GM23338 (cell line): Measurements from ENCODE around the gene OR2F2. TPM values are rescaled to one million over a fixed set of nuclear protein-coding genes. Genes with fewer than 3 reads are reported as not detected.

Experiments used
- ATAC-seq: fragments of 200-7000 bp; cut with Tn5 transposase; 3 replicates; pipeline ENCODE4 v1.9.1; 2020
- DNase-seq: peaks from one replicate; pipeline ENCODE4 v3.0.0-alpha.2; 2015; ENCODE audit warnings: low spot score
- H2AFZ ChIP-seq: fragments of 200-600 bp; sonication (generic); 2 replicates; pipeline ENCODE4 v1.8.0; 2016; ENCODE audit warnings: antibody characterized with exemption, mild to moderate bottlenecking, moderate library complexity
- H3F3A ChIP-seq: fragments of 200-600 bp; sonication (generic); replicated peaks from 2 replicates; pipeline ENCODE4 v1.8.0; 2017; ENCODE audit warnings: antibody characterized with exemption, mixed run types, low read depth
- H3K27ac ChIP-seq: fragments of 200-600 bp; sonication (generic); 2 replicates; pipeline ENCODE4 v1.6.1; 2016; ENCODE audit warnings: low read depth
- H3K27me3 ChIP-seq: fragments of 200-600 bp; sonication (generic); 2 replicates; pipeline ENCODE4 v1.8.0; 2016; ENCODE audit warnings: mild to moderate bottlenecking, mixed run types, moderate library complexity; ENCODE audit not compliant: insufficient read depth
- H3K36me3 ChIP-seq: fragments of 200-600 bp; sonication (generic); 2 replicates; pipeline ENCODE4 v1.8.0; 2016; ENCODE audit warnings: mild to moderate bottlenecking; ENCODE audit not compliant: insufficient read depth
- H3K4me1 ChIP-seq: fragments of 200-600 bp; sonication (generic); 2 replicates; pipeline ENCODE4 v1.8.0; 2016; ENCODE audit warnings: mild to moderate bottlenecking, moderate library complexity; ENCODE audit not compliant: insufficient read depth
- H3K4me2 ChIP-seq: fragments of 200-600 bp; sonication (generic); 2 replicates; pipeline ENCODE4 v1.7.1; 2017; ENCODE audit warnings: mixed run types
- H3K4me3 ChIP-seq: fragments of 200-600 bp; sonication (generic); 2 replicates; pipeline ENCODE4 v1.6.1; 2016; ENCODE audit warnings: mixed run types
- H3K79me2 ChIP-seq: fragments of 200-600 bp; sonication (generic); replicated peaks from 2 replicates; pipeline ENCODE4 v1.8.0; 2017; ENCODE audit warnings: mild to moderate bottlenecking; ENCODE audit not compliant: insufficient read depth
- H3K9me2 ChIP-seq: fragments of 200-600 bp; sonication (generic); 2 replicates; pipeline ENCODE4 v1.8.0; 2017; ENCODE audit not compliant: insufficient read depth
- H4K20me1 ChIP-seq: fragments of 200-600 bp; sonication (generic); replicated peaks from 2 replicates; pipeline ENCODE4 v1.8.0; 2017; ENCODE audit warnings: mild to moderate bottlenecking; ENCODE audit not compliant: insufficient read depth
- H3K27ac Mint-ChIP-seq: 2 replicates; pipeline ENCODE4 v1.8.0; 2020; ENCODE audit warnings: inconsistent platforms, mild to moderate bottlenecking, moderate library complexity, mixed read lengths
- H3K27me3 Mint-ChIP-seq: 3 replicates; pipeline ENCODE4 v1.8.0; 2022; ENCODE audit warnings: low read depth, mild to moderate bottlenecking, moderate library complexity, mixed read lengths, inconsistent platforms; ENCODE audit not compliant: insufficient read depth, poor library complexity
- H3K36me3 Mint-ChIP-seq: 3 replicates; pipeline ENCODE4 v1.8.0; 2021; ENCODE audit warnings: low read depth, mild to moderate bottlenecking, inconsistent platforms, moderate library complexity, mixed read lengths
- H3K4me1 Mint-ChIP-seq: 3 replicates; pipeline ENCODE4 v1.8.0; 2020; ENCODE audit warnings: mild to moderate bottlenecking, inconsistent platforms, mixed read lengths
- H3K4me3 Mint-ChIP-seq: 3 replicates; pipeline ENCODE4 v1.8.0; 2021; ENCODE audit warnings: moderate library complexity, mild to moderate bottlenecking, inconsistent platforms, mixed read lengths
- H3K9me3 Mint-ChIP-seq: 3 replicates; pipeline ENCODE4 v1.8.0; 2020; ENCODE audit warnings: moderate library complexity, mild to moderate bottlenecking, inconsistent platforms, mixed read lengths
- CREB1 ChIP-seq: fragments of 250-450 bp; sonication (Bioruptor Pico); IDR thresholded peaks from 2 replicates; pipeline ENCODE4 v1.5.0; 2020; ENCODE audit warnings: low read depth, mild to moderate bottlenecking, moderate library complexity
- EZH2 ChIP-seq: fragments of 200-600 bp; sonication (generic); IDR thresholded peaks from one replicate; pipeline ENCODE4 v1.8.0; 2017; ENCODE audit warnings: antibody characterized with exemption, mild to moderate bottlenecking, low read depth; ENCODE audit not compliant: unreplicated experiment
- EZH2phosphoT487 ChIP-seq: fragments of 200-600 bp; sonication (generic); IDR thresholded peaks from one replicate; pipeline ENCODE4 v1.8.1; 2018; ENCODE audit warnings: antibody characterized with exemption; ENCODE audit not compliant: unreplicated experiment
- JUNB ChIP-seq: IDR thresholded peaks from one replicate; pipeline ENCODE4 v1.6.1; 2016; ENCODE audit warnings: antibody characterized with exemption; ENCODE audit not compliant: unreplicated experiment
- NANOG ChIP-seq: IDR thresholded peaks from 2 replicates; pipeline ENCODE4 v1.6.1; 2016; ENCODE audit warnings: antibody characterized with exemption, borderline replicate concordance
- POLR2AphosphoS5 ChIP-seq: IDR thresholded peaks from 2 replicates; pipeline ENCODE4 v1.6.1; 2016; ENCODE audit warnings: antibody characterized with exemption, low read depth
- STAT1 ChIP-seq: IDR thresholded peaks from one replicate; pipeline ENCODE4 v1.6.1; 2016; ENCODE audit warnings: antibody characterized with exemption; ENCODE audit not compliant: unreplicated experiment
- ZNF114 ChIP-seq: fragments of 250-450 bp; sonication (Bioruptor Pico); IDR thresholded peaks from 2 replicates; pipeline ENCODE4 v1.5.0; 2020; ENCODE audit warnings: mild to moderate bottlenecking, moderate library complexity
- ZNF331 ChIP-seq: fragments of 250-450 bp; sonication (Bioruptor Pico); IDR thresholded peaks from 2 replicates; pipeline ENCODE4 v1.5.0; 2020; ENCODE audit warnings: low read depth, mild to moderate bottlenecking, moderate library complexity
- polyA plus RNA-seq: library from polyadenylated mRNA; unstranded; fragments of >200 nt; fragmentation: Nextera tagmentation; extraction: Ambion mirVana; gene quantifications from 2 replicates; pipeline ENCODE4 v1.2.1, GENCODE V29; 2016
- total RNA-seq: library from RNA; depleted of rRNA; stranded (reverse); fragments of >200 nt; shearing (Covaris generic); gene quantifications from 2 replicates; pipeline ENCODE4 v1.2.3, GENCODE V29; 2014
- TF ChIP-seq, protein P1 (sequence below): fragments of 250-450 bp; sonication (Bioruptor Pico); IDR thresholded peaks from 2 replicates; pipeline ENCODE4 v1.5.0; 2020; ENCODE audit warnings: mild to moderate bottlenecking, moderate library complexity
- TF ChIP-seq, protein P2 (sequence below): IDR thresholded peaks from one replicate; pipeline ENCODE4 v1.6.1; 2018; ENCODE audit warnings: antibody characterized with exemption; ENCODE audit not compliant: unreplicated experiment
- TF ChIP-seq, protein P3 (sequence below): IDR thresholded peaks from 2 replicates; pipeline ENCODE4 v1.6.1; 2016; ENCODE audit warnings: antibody characterized with exemption
- TF ChIP-seq, protein P4 (sequence below), 2 experiments: fragments of 200-600 bp in 1 of 2; sonication (generic) in 1 of 2; conservative IDR thresholded peaks; 2 replicates each; pipeline versions ENCODE4 v1.5.1 to v1.6.1; 2016 to 2017; ENCODE audit warnings: antibody characterized with exemption in 2 of 2, low read depth in 2 of 2, mild to moderate bottlenecking in 2 of 2, moderate library complexity in 1 of 2

OR2F2 gene
- total and polyA plus RNA-seq, 2 experiments from 2014 or later = not detected

DNA sequence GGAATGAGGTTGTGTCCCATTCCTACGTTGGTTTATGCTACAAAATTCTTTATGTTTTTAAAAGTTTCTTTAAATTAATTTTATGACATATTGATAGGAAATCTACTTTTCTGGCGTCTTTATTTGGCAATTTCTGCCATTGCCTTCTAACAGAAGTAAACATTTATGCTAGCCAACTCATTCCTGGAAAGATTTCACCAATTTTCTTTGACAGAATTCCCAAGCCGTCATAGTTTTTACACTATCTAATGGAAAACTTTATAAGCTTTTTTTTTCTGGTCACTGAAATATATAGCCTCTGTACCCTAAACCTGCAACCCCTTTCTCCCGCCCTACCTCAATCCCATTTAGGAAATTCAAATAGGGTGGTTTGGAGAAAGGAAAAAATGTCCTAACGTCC, 26.9 kb upstream of the OR2F2 start:
- H3K27me3 ChIP-seq = no peaks in the 10 kb centered on the region
- no peak overlapping the region for H3K4me3 ChIP-seq
- H4K20me1 ChIP-seq = no peaks in the 10 kb centered on the region
- peaks cover 27% of the 10 kb centered on the region for H3K4me1 ChIP-seq
- Mint-ChIP-seq H3K9me3 (0 out of 3 replicates have a peak, but pooled peaks cover 2% of the 10 kb centered on the region), H3K27ac (no peak overlapping the region), H3K4me1 (peaks cover 40% of the 10 kb centered on the region), H3K4me3 (no peak overlapping the region), H3K27me3 (peaks cover 6% of the 10 kb centered on the region), H3K36me3 (no peaks in the 10 kb centered on the region; the same call in 2 of the 3 replicates)
- no peak overlapping the region for H3K27ac ChIP-seq
- no peak overlapping the region for H3K4me2 ChIP-seq
- H3K9me2 ChIP-seq = no peaks in the 10 kb centered on the region
- H3K36me3 ChIP-seq = no peaks in the 10 kb centered on the region
- ATAC-seq = no peak
- no peaks in the 10 kb centered on the region for H3F3A ChIP-seq
- no peak for TF ChIP-seq STAT1
- no peak for TF ChIP-seq EZH2
- TF ChIP-seq, protein P1, sequence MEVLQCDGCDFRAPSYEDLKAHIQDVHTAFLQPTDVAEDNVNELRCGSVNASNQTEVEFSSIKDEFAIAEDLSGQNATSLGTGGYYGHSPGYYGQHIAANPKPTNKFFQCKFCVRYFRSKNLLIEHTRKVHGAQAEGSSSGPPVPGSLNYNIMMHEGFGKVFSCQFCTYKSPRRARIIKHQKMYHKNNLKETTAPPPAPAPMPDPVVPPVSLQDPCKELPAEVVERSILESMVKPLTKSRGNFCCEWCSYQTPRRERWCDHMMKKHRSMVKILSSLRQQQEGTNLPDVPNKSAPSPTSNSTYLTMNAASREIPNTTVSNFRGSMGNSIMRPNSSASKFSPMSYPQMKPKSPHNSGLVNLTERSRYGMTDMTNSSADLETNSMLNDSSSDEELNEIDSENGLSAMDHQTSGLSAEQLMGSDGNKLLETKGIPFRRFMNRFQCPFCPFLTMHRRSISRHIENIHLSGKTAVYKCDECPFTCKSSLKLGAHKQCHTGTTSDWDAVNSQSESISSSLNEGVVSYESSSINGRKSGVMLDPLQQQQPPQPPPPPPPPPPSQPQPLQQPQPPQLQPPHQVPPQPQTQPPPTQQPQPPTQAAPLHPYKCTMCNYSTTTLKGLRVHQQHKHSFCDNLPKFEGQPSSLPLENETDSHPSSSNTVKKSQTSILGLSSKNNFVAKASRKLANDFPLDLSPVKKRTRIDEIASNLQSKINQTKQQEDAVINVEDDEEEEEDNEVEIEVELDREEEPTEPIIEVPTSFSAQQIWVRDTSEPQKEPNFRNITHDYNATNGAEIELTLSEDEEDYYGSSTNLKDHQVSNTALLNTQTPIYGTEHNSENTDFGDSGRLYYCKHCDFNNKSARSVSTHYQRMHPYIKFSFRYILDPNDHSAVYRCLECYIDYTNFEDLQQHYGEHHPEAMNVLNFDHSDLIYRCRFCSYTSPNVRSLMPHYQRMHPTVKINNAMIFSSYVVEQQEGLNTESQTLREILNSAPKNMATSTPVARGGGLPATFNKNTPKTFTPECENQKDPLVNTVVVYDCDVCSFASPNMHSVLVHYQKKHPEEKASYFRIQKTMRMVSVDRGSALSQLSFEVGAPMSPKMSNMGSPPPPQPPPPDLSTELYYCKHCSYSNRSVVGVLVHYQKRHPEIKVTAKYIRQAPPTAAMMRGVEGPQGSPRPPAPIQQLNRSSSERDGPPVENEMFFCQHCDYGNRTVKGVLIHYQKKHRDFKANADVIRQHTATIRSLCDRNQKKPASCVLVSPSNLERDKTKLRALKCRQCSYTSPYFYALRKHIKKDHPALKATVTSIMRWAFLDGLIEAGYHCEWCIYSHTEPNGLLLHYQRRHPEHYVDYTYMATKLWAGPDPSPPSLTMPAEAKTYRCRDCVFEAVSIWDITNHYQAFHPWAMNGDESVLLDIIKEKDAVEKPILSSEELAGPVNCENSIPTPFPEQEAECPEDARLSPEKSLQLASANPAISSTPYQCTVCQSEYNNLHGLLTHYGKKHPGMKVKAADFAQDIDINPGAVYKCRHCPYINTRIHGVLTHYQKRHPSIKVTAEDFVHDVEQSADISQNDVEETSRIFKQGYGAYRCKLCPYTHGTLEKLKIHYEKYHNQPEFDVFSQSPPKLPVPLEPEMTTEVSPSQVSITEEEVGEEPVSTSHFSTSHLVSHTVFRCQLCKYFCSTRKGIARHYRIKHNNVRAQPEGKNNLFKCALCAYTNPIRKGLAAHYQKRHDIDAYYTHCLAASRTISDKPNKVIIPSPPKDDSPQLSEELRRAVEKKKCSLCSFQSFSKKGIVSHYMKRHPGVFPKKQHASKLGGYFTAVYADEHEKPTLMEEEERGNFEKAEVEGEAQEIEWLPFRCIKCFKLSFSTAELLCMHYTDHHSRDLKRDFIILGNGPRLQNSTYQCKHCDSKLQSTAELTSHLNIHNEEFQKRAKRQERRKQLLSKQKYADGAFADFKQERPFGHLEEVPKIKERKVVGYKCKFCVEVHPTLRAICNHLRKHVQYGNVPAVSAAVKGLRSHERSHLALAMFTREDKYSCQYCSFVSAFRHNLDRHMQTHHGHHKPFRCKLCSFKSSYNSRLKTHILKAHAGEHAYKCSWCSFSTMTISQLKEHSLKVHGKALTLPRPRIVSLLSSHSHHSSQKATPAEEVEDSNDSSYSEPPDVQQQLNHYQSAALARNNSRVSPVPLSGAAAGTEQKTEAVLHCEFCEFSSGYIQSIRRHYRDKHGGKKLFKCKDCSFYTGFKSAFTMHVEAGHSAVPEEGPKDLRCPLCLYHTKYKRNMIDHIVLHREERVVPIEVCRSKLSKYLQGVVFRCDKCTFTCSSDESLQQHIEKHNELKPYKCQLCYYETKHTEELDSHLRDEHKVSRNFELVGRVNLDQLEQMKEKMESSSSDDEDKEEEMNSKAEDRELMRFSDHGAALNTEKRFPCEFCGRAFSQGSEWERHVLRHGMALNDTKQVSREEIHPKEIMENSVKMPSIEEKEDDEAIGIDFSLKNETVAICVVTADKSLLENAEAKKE = no peak
- no peak for TF ChIP-seq NANOG
- no peak for TF ChIP-seq ZNF114
- no peak for TF ChIP-seq EZH2phosphoT487
- TF ChIP-seq ZNF331 (CRISPR knock-in tag) = no peak
- no peak for TF ChIP-seq JUNB
- TF ChIP-seq, protein P2, sequence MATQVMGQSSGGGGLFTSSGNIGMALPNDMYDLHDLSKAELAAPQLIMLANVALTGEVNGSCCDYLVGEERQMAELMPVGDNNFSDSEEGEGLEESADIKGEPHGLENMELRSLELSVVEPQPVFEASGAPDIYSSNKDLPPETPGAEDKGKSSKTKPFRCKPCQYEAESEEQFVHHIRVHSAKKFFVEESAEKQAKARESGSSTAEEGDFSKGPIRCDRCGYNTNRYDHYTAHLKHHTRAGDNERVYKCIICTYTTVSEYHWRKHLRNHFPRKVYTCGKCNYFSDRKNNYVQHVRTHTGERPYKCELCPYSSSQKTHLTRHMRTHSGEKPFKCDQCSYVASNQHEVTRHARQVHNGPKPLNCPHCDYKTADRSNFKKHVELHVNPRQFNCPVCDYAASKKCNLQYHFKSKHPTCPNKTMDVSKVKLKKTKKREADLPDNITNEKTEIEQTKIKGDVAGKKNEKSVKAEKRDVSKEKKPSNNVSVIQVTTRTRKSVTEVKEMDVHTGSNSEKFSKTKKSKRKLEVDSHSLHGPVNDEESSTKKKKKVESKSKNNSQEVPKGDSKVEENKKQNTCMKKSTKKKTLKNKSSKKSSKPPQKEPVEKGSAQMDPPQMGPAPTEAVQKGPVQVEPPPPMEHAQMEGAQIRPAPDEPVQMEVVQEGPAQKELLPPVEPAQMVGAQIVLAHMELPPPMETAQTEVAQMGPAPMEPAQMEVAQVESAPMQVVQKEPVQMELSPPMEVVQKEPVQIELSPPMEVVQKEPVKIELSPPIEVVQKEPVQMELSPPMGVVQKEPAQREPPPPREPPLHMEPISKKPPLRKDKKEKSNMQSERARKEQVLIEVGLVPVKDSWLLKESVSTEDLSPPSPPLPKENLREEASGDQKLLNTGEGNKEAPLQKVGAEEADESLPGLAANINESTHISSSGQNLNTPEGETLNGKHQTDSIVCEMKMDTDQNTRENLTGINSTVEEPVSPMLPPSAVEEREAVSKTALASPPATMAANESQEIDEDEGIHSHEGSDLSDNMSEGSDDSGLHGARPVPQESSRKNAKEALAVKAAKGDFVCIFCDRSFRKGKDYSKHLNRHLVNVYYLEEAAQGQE = no peak
- TF ChIP-seq POLR2AphosphoS5 = no peak
- TF ChIP-seq, protein P3, sequence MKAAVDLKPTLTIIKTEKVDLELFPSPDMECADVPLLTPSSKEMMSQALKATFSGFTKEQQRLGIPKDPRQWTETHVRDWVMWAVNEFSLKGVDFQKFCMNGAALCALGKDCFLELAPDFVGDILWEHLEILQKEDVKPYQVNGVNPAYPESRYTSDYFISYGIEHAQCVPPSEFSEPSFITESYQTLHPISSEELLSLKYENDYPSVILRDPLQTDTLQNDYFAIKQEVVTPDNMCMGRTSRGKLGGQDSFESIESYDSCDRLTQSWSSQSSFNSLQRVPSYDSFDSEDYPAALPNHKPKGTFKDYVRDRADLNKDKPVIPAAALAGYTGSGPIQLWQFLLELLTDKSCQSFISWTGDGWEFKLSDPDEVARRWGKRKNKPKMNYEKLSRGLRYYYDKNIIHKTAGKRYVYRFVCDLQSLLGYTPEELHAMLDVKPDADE = no peak
- TF ChIP-seq CREB1 (CRISPR knock-in tag) = no peak
- TF ChIP-seq, protein P4, sequence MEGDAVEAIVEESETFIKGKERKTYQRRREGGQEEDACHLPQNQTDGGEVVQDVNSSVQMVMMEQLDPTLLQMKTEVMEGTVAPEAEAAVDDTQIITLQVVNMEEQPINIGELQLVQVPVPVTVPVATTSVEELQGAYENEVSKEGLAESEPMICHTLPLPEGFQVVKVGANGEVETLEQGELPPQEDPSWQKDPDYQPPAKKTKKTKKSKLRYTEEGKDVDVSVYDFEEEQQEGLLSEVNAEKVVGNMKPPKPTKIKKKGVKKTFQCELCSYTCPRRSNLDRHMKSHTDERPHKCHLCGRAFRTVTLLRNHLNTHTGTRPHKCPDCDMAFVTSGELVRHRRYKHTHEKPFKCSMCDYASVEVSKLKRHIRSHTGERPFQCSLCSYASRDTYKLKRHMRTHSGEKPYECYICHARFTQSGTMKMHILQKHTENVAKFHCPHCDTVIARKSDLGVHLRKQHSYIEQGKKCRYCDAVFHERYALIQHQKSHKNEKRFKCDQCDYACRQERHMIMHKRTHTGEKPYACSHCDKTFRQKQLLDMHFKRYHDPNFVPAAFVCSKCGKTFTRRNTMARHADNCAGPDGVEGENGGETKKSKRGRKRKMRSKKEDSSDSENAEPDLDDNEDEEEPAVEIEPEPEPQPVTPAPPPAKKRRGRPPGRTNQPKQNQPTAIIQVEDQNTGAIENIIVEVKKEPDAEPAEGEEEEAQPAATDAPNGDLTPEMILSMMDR (conservative IDR thresholded peaks at IDR 0.05; ENCODE audit: low read depth in 2 of 2) = no peak
- no peak overlapping the region for H2AFZ ChIP-seq
- DNase-seq = no peak
- no peaks in the 10 kb centered on the region for H3K79me2 ChIP-seq
